SH-SY5Y (cell line): Measurements from ENCODE around the gene SVOP.

Source experiments
- GATA2 ChIP-seq: IDR thresholded peaks from 2 replicates; pipeline ENCODE4 v1.6.1; 2011; ENCODE audit warnings: mild to moderate bottlenecking, low read depth, low read length
- GATA3 ChIP-seq: IDR thresholded peaks from 2 replicates; pipeline ENCODE4 v1.6.1; 2011; ENCODE audit warnings: low read depth, mild to moderate bottlenecking, low read length, moderate library complexity

The SVOP gene

DNA sequence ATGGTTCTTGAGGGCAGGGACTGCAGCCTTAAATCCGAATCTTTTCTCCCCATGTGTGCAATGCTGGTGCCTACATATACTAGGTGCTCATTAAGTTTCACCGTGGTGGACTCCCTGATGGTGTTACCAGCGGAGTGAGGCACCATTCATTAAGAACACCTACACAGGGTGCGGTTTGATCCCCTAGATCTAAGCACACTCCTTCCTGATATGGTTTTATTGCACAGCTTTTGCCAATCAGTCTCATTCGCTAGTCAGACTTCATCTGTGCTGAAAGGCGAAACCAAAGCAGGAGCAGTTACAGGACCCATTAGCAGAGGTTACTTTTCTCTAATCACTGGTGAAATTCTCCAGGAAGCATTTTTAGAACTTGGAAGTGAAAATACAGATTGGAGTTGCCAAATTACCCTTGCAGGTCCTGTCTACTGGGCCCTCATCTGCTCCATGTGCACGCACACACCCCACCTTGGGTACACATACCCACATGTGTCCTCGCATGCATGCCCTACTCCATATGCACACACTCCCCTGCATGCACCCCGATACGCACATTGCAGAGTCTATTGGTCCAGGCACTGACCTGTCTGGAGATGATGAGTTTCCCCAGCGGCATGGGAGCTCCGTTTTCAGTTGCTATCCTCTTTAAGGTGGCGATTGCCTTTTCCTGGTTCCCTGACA, 82.5 kb downstream of the SVOP start:
- no peak for TF ChIP-seq GATA2
- no peak for TF ChIP-seq GATA3

DNA sequence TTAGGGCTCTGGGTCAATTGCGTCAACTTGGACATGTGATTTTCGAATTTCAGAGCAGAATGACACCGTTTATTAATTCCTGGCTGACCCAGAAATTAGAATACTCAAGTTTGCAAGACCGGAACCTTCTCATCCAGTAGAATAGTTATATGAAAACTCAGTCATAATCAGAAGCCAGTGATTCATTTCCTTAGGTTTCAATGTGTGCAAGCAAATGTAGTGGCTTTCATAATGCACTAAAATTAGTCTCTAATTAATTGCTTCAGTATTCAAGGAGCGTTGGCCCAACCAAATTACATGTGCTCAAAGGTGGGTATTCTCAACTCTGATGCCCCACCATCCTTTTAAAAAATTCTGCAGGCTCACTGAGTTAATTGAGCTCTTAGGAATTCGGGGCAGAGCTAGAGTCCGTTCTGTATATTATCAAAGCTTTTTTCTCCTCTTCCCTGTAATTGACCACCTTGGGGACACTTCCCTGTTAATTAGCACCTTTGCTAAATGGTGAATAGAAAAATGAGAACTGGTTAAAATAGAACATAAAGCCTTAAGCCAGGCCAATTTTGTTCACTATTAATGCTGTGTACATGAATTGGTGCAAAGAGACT, 85.6 kb downstream of the SVOP start:
- TF ChIP-seq GATA2 (no peak), GATA3 (no peak)

DNA sequence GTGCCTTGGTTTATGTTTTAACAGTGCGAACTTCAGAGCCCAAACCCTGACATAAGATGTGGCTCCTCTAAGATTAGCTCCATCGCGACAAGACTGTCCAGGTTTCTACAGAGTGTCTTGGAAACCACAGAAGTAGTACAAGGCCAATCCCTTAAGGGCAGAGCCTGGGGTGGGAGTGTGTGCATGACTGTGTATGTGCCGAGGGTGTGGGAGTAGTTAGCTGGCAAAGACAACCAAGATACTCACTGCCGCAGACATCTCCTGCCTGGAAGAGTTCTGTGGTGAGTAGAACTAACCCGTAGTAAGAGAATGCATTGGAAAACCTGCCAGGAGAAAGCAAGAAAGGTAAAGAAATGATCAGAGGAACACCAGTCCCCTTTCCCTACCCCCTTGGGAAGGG, 86.9 kb downstream of the SVOP start:
- TF ChIP-seq GATA2: no peak
- TF ChIP-seq GATA3: no peak

DNA sequence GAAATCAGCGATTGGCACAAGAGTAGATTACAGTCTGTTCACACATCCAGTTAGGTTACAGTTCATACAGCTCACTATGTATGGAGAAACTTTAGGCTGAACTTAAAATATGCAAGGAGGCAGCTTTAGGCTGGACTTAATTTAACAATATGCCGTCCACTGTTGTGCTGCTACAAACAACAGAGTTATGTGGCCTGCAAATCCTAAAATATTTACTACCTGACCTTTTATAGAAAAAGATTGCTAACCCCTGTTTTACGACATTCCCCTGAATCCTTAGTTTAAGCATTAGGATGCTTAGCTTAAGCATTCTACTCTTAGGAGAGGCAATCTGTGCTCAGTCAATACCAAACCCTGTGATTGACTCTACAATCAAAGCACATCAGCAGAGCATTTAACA, 90.1 kb downstream of the SVOP start:
- TF ChIP-seq GATA3 (no peak), GATA2 (no peak)

DNA sequence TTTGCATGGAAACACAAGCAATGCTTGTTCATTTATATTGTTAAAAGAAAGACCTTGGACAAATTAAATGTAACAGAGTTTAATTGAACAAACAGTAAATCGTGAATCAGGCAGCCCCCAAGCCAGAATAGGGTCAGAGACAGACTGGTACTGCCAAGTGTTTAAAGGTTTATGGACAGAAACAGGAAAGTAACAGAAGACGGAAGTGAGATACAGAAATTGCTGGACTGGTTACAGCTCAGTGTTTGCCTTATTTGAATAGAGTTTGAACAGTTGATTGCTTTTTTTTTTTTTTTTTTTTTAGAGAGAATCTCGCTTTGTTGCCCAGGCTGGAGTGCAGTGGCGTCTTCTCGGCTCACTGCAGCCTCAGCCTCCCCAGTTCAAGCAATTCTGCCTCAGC, 90.7 kb downstream of the SVOP start:
- TF ChIP-seq GATA2: no peak
- TF ChIP-seq GATA3: no peak

DNA sequence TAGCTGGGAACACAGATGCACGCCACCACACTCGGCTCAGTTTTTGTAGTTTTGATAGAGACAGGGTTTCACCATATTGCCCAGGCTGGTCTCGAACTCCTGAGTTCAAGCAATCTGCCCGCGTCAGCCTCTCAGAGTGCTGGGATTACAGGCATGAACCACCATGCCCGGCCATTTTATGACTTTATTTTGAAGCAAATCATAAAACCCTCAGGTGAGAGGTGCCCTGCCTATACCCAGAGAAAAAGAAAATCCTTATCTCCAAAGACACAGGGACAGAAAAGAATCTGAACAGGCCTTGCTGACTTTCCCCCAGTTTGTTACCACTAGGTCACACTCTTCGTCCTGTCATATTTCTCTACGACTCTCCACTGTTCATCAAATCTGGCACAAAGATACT, 92.2 kb downstream of the SVOP start:
- TF ChIP-seq GATA3: no peak

DNA sequence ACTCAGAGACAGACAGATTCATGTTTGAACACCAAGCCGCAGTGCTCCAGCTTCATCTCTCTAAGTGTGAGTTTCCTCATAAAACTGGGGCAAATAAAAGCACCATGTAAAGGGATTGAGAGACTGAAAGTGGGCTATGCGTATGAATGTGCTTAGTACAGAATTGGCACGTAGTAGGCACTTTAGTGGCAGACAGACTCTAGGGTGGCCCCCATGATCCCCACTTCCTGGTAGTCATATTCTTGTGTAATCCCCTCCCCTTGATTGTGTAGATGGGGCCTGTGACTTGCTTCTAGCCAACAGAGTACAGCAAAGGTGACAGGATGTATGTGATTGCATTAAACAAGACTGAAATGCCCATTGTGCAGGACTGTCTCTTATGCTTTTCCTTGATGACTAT, 98.0 kb downstream of the SVOP start:
- TF ChIP-seq GATA3 (no peak), GATA2 (no peak)

DNA sequence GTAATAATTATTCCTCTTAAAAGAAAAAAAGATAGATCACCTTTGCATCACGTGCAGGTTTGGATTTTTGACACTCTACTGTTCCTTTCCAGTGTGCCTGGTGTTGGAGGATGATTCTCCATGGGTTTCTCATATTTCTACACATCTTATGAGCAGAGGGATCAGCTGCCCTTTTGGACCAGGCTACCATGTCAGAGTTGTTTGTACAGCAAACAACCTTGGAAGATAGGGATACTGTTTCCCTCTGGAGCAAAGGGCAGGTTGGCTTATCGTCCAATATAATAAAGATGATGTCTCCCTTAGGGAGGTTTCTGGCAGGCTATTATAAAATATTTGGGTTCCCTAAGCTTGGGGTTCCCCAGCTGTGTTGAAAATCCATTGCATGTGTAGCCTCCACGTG, 98.9 kb downstream of the SVOP start:
- TF ChIP-seq GATA3 (no peak), GATA2 (no peak)

DNA sequence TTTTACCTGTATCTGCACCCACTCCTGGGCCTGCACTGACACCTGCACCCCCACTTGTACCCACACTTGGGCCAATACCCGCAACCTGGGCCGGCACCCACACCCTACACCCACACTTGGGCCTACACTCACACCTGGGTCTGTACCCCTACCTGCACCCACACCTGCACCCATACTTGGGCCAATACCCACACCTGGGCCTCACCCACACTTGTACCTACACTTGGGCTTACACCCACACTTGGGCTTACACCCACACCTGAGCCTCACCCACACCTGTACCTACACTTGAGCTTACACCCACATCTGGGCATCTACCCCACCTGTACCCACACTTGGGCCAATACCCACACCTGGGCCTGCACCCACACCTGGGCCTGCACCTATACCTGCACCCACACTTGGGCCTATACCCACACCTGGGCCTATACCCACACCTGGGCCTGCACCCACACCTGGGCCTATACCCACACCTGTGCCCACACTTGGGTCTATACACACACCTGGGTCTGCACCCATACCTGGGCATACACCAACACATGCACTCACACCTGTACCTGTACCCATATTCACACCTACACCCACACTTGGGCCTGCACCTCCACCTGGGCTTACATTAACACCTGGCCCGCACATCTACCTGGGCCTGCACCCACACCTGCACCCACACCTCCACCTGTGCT, 101.8 kb downstream of the SVOP start:
- TF ChIP-seq GATA3: no peak
- TF ChIP-seq GATA2: no peak

DNA sequence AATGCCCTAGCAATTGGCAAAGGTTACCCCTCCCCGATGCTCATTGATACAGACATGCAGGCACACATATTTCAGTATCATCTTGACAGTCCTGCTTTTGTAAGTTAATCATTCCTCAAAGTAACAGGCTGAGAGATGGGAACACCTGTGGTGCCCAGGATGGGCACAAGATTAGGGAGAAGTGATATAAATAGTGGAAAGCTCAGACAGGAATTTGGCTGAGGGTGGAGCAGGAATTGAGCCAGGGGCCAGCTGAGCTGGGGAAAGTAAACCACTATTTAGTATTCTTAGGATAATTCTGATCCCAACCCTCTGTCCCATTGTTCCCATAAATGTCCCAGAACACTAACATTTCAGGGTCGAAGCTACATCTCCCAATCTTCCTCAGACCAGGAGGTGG, 102.7 kb downstream of the SVOP start:
- TF ChIP-seq GATA2 (no peak), GATA3 (no peak)

DNA sequence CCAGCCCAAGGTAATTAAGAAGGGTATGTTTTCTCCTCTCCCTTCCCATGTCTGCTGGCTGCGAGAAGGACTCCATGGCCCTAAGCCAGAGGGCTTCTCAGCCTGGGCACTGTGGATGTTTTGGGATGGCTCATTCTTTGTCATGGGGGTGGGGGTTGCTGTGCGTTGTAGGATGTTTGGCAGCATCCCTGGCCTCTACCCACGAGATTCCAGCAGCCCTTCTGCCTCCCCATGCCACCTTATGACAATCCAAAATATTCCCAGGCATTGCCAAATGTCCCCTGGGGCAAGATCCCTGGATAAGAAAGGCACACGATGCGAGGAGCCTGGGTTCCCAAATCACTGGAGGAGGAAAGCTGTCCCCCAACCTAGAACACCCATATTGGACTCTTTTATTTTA, 104.5 kb downstream of the SVOP start:
- TF ChIP-seq GATA2 (no peak), GATA3 (no peak)

DNA sequence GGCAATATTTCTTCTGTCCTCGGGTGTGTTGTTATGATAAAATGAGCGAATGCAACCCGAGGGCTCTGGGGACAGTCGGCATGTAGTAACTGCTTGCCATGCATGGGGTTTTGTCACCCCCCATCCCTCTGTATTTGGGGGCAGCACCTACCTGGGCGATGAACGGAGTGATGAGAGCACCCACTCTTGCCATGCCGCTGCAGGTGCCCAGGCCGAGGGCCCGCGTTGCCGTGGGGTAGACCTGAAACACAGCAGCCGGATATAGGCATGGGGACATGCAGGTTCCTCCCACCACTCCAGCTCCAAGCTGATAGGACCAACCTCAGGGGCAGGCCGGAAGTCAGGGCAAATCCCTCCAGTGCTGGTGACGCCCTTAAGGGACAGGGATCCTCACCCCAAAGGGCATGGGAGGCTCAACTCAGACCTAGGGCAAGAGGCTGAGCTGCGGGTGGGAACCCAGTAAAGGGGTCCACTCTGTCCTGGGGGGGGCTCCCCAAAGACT, 105.2 kb downstream of the SVOP start:
- TF ChIP-seq GATA3: no peak
- no peak for TF ChIP-seq GATA2

DNA sequence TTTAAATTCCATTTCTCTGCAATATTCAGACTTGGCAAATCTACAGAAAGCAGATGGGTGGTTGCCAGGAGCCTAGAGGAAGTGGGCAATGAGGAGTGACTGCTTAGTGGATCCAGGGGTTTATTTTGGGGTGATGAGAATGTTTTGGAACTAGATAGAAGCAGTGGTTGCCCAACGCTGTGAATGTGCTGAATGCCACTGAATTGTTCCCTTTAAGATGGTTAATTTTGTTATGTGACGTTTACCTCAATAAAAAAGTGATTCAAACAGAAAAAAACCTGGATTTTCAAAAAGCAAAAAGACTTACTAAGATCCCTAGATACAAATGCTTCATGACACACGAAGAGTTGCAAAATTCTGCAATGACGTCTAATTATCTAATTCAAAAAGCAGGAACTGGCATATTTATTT, 106.7 kb downstream of the SVOP start:
- TF ChIP-seq GATA3: no peak
- TF ChIP-seq GATA2: no peak

DNA sequence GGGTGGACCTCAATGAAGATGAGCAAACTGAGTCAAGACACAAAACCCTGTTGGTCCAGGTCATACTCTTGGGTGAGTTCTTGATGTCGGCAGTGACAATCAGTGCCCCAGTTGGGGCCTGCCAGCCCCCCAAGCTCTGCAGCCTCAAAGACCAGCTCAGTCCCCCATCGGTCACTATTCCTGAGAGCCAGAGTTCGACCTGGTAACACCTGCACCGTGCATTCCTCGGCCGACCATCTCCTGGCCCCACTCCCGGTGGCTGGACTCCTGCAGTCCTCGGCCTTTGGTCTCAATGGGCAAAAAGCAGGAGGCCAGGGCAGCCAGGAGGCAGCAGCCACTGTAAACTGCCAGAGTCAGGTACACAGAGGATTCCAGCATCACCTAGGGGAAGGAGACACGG, 108.5 kb downstream of the SVOP start:
- no peak for TF ChIP-seq GATA3
- TF ChIP-seq GATA2: no peak

DNA sequence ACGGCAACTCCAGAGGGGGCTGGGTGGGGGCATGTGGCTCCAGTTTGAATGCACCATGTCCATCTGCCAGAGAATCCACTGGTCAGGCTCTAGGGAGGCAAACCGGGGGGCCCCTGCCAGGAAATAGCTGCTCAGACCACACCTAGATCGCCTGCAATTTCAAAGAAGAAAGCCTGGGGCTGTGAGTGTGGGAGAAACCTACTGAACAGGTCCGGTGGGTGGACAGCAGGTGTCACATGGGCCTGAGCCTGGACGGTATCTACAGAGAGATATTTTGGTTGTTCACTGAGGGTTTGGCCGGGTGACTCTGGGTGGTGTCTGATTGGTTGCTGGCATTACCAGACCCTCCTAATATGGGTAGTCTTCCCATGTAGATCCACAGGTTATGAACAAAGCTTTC, 109.0 kb downstream of the SVOP start:
- TF ChIP-seq GATA3 (no peak), GATA2 (no peak)
